ENCODE measurements around the gene TOP3A.

DNA sequence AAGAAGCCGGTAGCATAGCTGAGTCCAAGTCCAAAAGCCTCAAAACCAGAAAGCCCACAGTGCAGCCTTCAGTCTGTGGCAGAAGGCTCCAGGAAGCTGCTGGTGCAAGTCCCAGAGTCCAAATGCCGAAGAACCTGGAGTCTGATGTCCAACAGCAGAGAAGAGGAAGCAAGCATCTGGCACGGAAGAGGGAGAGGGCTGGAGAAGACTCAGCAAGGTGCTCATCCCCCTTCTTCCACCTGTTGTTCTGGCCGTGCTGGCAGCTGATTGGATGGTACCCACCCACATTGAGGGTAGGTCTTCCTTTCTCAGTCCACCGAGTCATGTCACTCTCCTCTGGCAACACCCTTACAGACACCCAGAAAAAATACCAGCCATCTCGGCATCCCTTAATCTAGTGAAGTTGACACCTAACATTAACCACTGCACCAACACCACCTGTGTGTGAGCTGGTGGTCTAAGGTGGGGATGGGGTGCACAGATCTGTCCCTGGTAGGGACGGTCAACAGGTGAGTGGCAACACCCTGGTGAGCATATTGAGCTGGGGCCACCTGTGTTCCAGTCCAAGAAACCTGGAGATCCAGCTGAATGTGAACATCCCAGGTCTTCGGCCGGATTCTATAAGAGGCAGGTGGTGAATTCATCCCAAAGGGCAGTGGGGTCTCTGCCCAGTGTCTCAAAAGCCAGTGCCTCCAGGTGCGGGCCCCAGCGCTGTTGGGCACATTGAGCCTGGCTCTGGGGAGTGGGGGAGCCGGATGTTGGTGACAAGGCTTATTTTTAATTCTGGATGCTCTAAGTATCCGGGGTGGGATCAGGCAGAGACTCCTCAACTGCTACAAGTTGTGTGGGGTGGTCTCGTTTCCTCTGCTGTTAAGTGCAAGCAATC lies 44.5 kb downstream of the TOP3A start:
- TF ChIP-seq, protein P1, sequence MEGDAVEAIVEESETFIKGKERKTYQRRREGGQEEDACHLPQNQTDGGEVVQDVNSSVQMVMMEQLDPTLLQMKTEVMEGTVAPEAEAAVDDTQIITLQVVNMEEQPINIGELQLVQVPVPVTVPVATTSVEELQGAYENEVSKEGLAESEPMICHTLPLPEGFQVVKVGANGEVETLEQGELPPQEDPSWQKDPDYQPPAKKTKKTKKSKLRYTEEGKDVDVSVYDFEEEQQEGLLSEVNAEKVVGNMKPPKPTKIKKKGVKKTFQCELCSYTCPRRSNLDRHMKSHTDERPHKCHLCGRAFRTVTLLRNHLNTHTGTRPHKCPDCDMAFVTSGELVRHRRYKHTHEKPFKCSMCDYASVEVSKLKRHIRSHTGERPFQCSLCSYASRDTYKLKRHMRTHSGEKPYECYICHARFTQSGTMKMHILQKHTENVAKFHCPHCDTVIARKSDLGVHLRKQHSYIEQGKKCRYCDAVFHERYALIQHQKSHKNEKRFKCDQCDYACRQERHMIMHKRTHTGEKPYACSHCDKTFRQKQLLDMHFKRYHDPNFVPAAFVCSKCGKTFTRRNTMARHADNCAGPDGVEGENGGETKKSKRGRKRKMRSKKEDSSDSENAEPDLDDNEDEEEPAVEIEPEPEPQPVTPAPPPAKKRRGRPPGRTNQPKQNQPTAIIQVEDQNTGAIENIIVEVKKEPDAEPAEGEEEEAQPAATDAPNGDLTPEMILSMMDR (conservative IDR thresholded peaks at IDR 0.05; ENCODE audit: low read depth, low read length), result no peak
- no peak for TF ChIP-seq EZH2 (IDR thresholded peaks at IDR 0.05; ENCODE audit: borderline replicate concordance, low read depth, low read length, poor library complexity, severe bottlenecking)

Data from A673 (cell line).